Dermis blood vessel endothelial cell (primary cell): ENCODE measurements around the gene RAPGEF3. TPM values are rescaled to one million over a fixed set of nuclear protein-coding genes. Genes with fewer than 3 reads are reported as not detected.
A peak's percentile ranks its signal among the peaks of the same experiment; 100 is the strongest.

Experiments used
- DNase-seq: peaks from one replicate; pipeline ENCODE4 v3.0.0; 2010
- total RNA-seq: library from RNA; depleted of rRNA; stranded (reverse); fragments of >200 nt; gene quantifications from 2 replicates; pipeline ENCODE4 v1.2.3, GENCODE V29; 2014

RAPGEF3 gene, protein sequence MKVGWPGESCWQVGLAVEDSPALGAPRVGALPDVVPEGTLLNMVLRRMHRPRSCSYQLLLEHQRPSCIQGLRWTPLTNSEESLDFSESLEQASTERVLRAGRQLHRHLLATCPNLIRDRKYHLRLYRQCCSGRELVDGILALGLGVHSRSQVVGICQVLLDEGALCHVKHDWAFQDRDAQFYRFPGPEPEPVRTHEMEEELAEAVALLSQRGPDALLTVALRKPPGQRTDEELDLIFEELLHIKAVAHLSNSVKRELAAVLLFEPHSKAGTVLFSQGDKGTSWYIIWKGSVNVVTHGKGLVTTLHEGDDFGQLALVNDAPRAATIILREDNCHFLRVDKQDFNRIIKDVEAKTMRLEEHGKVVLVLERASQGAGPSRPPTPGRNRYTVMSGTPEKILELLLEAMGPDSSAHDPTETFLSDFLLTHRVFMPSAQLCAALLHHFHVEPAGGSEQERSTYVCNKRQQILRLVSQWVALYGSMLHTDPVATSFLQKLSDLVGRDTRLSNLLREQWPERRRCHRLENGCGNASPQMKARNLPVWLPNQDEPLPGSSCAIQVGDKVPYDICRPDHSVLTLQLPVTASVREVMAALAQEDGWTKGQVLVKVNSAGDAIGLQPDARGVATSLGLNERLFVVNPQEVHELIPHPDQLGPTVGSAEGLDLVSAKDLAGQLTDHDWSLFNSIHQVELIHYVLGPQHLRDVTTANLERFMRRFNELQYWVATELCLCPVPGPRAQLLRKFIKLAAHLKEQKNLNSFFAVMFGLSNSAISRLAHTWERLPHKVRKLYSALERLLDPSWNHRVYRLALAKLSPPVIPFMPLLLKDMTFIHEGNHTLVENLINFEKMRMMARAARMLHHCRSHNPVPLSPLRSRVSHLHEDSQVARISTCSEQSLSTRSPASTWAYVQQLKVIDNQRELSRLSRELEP
- total RNA-seq: 52.0 and 106 TPM in 2 replicates

- peak; percentile 93 for DNase-seq
These were observed at the start of gene RAPGEF3 for GRCh38 chr12:47758834-47759690. Gene RAPGEF3 (minus strand): TSS chr12:47758880. CDS start chr12:47758556, 324 bp downstream.

GRCh38 chr12:47808050-47808449 lies 49.4 kb upstream of the RAPGEF3 start:
- DNase-seq: peak; percentile 88

- DNase-seq: no peak
These were observed 48.7 kb upstream of the RAPGEF3 start for GRCh38 chr12:47807338-47807737.

GRCh38 chr12:47805417-47805816 lies 46.7 kb upstream of the RAPGEF3 start:
- DNase-seq: no peak

- DNase-seq: no peak
These were observed 45.5 kb upstream of the RAPGEF3 start for GRCh38 chr12:47804171-47804570.

DNA sequence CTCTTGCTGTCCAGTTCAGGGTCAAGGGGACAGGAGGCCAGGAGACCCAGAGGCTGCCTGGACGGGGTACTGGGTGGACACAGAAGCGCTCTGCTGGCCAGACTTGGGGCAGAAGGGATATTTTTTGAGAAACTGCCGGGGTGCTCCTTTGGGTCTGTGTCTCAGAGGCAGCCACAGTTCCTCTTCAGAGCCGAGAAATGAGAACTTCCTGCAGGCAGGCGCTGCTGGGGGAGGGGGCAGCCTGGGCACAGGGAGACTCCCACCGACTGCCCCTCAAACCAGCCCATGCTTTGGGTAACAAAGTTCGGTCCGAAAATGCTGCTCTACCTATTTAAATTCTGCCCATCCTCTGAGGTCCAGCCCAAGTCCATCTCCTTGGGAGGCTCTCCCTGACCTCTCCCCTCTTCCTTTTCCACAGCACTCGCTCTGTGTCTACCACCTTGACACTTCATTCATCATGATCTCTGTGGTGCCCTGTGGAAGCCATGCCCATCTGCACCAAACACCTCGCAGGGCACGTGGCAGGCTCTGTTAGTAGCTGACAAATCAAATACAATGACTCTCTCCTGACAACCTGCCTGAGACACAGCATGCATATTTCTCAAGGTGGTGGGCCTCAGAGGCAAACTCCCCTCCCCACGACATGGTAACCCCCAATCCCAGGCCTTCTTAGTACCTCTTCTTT lies 44.7 kb upstream of the RAPGEF3 start:
- no peak for DNase-seq

DNA sequence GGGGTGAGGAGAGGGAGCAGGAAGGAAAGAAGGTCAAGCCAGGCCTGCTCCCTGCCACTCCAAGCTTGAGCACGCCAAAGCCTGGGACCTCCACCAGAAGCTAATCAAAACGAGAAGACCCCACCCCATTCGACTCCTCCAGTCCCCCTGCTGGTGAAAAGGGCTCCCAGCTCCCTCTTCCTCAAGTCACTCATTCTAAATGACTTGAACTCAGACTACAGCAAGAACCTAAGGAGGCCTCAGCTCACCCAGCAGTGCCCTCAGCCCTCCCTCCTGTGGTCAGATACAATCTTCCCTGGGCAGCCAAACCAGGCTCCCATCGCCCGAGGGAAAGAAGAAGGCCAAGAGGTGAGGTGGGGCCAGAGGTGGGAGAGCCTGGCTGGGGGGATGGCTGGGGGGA lies 43.6 kb upstream of the RAPGEF3 start:
- peak; percentile 55 for DNase-seq

GRCh38 chr12:47801904-47802246 lies 43.2 kb upstream of the RAPGEF3 start:
- no peak for DNase-seq

DNA sequence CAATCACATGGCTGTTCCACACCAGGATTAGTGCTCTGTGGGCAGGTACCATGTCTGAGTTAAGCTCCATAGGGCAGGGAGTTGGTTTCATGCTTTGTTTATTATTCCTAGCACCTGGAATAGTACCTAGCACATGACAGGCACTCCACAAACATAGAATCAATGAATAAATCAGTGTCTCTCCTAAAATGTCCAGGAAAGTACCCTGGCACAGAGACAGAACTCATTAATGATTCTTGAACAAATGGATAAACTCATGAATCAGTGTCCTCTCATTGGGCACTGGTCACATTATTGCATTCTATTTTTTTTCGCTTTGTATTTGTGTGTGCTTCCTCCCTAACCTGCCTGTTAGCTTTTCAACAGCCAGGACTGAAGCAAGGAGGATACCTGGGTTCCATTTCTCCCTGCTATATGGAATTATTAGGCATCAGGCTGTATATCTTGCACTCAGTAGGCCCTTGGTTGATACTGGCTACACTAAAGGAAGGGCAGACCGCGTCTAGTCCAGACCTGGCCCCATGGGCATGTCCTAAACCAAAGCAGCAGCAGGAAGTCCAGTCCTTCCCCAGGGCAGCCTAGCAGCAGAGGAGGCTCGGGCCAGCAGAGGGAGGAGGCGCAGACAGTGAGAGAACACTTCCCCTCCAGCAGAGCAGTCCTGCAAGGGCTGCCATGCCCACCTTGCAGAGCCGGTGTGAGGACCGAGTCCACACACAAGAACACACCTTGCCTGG lies 42.7 kb upstream of the RAPGEF3 start:
- peak; percentile 69 for DNase-seq

- no peak for DNase-seq
These were observed 41.9 kb upstream of the RAPGEF3 start for GRCh38 chr12:47800582-47800981.

GRCh38 chr12:47799357-47799955 lies 40.8 kb upstream of the RAPGEF3 start:
- DNase-seq: no peak

GRCh38 chr12:47798382-47798948 lies 39.8 kb upstream of the RAPGEF3 start:
- DNase-seq: no peak

DNA sequence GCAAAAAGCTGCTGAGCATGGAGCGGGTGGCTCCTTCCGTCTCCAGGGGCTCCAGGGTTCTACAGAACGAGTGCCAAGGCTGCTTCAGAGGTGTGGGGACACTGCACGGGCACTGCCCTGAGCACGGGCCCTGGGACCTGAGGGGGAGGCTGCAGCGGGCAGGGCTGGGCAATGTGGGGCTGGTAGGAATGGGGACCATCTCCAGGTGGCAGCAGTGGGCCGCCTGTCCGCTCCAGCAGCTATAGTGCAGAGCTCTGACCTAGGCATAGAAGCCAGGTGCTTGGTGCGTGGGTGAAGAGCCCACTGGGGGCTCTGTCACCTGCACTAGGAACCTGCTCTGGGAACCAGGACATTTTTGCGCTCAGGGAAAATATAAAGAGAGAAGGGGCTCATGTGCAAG lies 38.8 kb upstream of the RAPGEF3 start:
- DNase-seq: no peak

- no peak for DNase-seq
These were observed 37.2 kb upstream of the RAPGEF3 start for GRCh38 chr12:47795814-47796411.

GRCh38 chr12:47795121-47795813 lies 36.6 kb upstream of the RAPGEF3 start:
- no peak for DNase-seq

DNA sequence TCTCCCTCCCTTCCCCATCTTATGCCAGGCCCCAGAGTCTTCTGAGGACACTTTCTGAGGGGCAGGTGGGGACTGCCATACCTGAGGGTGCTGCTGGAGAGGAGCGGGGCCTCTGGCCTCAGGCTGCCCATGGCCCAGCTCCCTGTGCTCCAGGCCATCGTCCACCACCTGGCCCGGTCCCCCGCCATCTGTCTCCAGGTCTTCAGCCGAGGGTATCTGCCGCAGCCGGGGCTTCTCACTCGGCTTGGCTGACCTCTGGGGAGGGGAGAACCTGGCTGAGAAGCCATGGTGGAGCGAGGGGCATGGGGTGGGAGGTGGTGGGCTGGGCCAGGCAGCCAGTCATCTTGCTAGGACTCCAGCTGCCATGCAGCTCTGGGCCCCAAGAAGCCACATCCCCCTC lies 36.0 kb upstream of the RAPGEF3 start:
- no peak for DNase-seq

DNA sequence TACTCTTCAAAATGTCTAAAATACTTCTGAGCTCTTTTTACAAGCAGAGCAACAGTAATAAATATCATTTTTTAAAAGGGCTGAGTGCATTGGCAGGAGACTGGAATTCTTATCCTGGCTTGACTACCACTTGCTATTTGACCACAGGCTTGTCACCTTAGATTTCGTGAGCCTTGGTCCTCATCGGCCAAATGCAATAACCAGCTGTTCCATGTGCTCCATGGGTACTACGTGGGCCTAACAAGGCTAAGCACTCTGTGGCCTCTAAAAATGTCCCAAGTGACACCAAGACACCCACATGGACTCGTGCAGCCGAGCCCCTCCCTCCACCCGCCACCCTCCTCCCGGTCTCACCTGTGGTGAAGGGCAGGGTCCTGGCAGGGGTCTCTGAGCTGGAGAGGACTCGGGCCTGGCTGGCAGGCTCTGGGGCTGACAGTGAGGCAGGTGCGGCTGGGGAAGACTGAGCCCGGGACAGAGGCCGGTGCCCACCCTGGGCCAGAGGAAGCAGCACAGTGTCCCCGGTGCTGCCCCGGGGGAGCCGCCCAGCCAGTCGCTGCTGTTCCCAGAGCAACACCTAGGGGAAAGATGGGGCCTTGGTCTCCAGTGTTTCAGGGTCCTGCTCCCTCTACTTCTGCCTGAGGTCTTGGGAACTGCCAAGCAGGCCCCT lies 34.5 kb upstream of the RAPGEF3 start:
- no peak for DNase-seq

DNA sequence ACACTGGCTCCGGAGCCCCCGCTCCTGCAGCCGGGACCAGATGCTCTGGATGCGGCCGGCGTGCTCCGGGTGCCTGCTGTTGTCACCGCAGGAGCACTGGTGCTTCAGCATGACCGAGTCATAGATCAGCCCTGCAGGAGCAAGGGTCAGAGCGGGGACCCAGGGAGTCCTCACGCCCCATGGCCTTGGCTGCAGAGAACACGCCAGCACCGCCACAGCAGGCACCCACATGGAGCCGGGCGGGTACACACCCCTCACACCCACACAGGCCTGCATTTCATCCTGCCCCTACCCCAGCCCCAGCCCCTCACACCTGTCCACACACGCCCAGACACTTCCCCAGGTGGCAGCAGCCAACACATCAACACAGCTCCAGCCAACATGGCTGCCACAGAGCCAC lies 33.2 kb upstream of the RAPGEF3 start:
- DNase-seq: no peak

- no peak for DNase-seq
These were observed 32.7 kb upstream of the RAPGEF3 start for GRCh38 chr12:47791351-47791746.
